Right ventricle myocardium superior (tissue), 1 donor: ENCODE results near the gene PML. TPM values are rescaled to one million over a fixed set of nuclear protein-coding genes. Genes with fewer than 3 reads are reported as not detected.
"Not testable (repeated sequence)": the region's sequence is repeated elsewhere in the genome, so short reads cannot be mapped to it uniquely, and the experiment has no call there.

Source experiments
- ATAC-seq: fragments of 200-7000 bp; cut with Tn5 transposase; one replicate; pipeline ENCODE4 v1.9.1; 2020; ENCODE audit warnings: mild to moderate bottlenecking; ENCODE audit not compliant: poor library complexity
- DNase-seq: peaks from one replicate; pipeline ENCODE4 v3.0.0-alpha.2; 2020
- intact Hi-C: fragments of 100-400 bp; cut with DNase I; formaldehyde crosslinking; loops from one replicate; pipeline ENCODE4 v1.11.2; 2022
- total RNA-seq: library from RNA; stranded (reverse); fragmentation: NEBNext Ultra II Directional; extraction: Animal tissue kit (Norgen Biotek cat#: 25700); gene quantifications from one replicate; pipeline ENCODE4 v1.2.1, GENCODE V29; 2021
- donor health status: DM: no; HTN: yes; CAD: no; lungs with severe emphysema.

PML gene
- total RNA-seq, 1 donor from 2014 or later, result 18.2 TPM

GRCh38 chr15:74064183-74064582 is 69.7 kb downstream of the PML start:
- DNase-seq, intact Hi-C loops, ATAC-seq: not testable (repeated sequence)

DNA sequence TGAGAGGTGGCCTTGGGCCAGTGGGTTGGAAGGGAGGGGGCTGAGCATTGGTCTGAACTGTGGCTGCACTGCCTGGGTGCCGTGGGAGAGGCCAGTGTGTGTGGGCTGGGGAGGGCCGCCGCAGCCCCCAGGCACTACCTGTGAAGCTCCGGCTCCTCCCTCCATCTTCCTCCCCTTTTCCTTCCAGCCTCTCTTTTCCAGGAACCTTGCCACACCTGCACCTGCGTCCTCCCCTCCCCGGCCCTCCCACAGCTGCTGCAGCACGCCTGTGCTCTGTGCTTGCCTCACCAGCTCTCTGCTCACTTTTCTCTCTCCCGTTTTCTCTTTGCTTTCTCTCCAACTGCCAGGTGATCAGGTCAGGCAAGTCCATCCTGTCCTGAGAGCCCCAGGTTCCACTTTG is 70.3 kb downstream of the PML start:
- DNase-seq, ATAC-seq, intact Hi-C loops: not testable (repeated sequence)

DNA sequence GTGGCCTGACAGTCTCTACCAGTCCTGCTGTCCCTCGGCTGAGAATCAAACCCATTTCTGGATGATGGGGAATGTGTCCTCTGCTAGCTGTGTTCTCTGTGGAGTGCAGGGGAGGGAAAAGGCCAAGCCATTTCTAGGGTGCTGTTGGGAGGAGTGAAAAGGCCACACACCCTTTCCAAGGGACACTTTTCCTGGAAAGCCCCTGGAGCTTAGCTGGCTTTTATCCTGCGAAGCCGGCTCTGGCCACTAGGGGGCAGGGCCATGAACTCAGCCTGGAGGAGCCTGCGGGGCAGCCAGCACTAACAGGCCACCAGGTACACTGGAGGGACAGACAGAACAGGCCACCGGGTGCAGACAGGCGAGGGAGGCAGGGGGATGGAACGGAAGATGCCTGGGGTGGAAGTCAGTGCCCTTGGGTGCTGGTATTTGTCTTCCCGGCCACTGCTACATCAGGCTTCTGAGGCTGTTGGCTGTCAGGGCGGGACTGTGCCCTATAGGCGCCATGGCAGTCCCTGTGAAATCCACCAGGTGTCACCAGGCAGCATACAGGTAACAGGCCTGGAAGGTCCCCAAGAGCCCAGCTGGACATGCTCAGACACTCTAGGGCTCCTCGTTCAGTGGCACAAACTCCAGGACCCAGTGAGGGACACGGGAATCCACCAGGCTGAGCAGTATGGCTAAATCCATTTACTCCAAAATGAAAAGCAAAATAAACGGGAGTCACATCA is 71.3 kb downstream of the PML start:
- ATAC-seq, result peak; percentile 87
- DNase-seq, result peak; percentile 68

GRCh38 chr15:74071645-74072044 is 77.1 kb downstream of the PML start:
- DNase-seq, ATAC-seq, intact Hi-C loops: not testable (repeated sequence)

More for the DNA sequence above, 71.3 kb downstream of the PML start:
- intact Hi-C loops, result not testable (repeated sequence)

DNA sequence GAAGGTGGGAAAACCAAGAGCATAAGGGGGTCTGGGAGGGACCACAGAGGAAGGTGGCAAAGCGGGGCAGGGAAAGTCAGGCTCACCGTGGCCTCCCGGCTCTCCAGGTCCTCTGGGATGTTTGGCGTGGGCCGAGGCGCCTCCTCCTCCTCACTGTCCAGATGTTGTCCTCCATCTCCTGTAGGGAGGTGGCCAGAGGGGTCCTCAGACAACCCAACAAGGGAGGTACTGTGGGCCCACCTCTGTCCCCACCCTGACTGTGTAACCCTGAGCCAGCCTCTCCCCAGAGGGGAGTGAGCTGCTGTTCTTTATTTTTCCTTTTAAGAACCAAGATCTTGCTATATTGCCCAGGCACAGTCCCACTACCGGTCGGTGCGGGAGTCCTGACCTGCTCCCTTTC is 77.6 kb downstream of the PML start:
- intact Hi-C loops, DNase-seq, ATAC-seq: not testable (repeated sequence)

DNA sequence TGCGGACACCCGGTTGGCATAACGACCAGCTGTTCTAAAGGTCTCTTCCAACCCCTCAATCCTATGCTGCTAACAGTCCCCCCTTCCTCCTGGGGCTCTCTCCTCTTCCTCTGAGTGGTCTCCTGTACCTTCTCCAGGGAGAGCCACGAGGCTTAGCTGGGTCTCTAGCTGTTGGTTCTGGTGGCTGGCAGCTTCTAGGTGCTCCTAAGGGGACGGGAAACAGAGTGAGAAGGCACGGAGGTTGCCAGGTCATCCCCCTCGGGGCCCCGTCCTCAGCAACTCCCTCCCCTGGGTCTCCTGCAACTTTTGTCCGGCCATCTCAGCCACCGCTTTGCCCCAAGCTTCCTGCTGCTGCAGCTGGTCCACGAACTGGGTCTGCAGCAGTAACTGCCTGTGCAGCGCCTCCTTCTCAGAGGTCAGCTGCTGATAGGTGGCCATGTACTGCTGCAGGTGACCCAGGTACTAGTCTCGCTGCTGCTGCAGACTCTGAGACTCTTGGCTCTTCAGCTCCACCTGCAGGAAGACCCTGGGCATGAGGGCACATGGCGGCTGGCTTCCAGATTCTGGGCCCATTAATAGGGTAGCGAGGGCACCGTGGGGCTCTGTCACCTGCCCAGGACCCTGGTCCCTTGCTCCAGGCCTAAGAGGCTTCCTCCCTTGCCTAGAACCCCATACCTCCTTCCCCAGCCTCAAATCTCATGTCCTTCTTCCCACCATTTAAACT is 78.3 kb downstream of the PML start:
- ATAC-seq, intact Hi-C loops: not testable (repeated sequence)
- DNase-seq, result peak; percentile 59

GRCh38 chr15:74075781-74076180 is 81.3 kb downstream of the PML start:
- intact Hi-C loops, ATAC-seq: not testable (repeated sequence)
- DNase-seq, result peak; percentile 34

DNA sequence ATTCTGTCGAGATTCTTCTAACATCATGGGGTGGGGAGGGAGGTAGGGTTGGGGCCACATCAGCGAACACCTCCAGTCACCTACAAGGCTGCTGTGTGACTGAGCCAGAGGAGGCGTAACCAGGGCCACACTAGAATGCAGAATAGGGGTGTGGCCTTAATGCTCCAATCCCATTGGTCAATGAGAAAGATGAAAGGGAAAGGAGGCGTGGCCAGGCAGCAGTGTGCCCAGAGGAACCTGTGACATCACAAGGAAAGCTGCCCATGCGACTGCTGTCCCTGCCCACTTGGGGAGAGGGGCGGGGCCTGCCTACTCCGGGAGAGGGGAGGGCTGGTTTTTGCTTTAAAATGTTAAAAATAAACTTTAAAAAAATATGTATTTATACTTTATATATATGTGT is 87.9 kb downstream of the PML start, which contains the start of gene GOLGA6A:
Gene GOLGA6A (minus strand): TSS at position 101 of the 400 bp plus-strand sequence. CDS start 41 bp downstream, at position 60.
- intact Hi-C loops, ATAC-seq, DNase-seq: not testable (repeated sequence)

- DNase-seq, intact Hi-C loops, ATAC-seq: not testable (repeated sequence)
Observed at GRCh38 chr15:74094567-74094966, 100.1 kb downstream of the PML start.

DNA sequence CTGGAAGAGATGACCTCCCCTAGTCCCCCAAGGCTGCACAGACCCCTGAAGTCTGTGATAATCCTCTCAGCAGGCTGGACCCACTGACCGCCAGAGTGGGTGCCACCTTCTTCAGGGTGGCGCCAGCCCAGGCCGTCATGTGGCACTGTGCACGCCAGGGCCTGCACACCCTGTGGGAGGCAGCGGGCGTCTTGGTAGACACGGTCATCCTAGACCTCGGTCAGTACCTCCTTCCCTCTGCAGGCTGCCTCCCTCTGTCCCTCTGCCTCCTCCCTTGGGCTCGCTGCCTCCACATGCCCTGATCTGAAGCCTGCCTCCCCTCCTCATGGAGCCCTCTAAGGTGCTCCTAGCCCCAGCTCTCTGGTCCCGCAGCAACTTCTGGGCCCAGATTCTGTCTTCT is 101.1 kb downstream of the PML start:
- ATAC-seq, DNase-seq, intact Hi-C loops: not testable (repeated sequence)

GRCh38 chr15:74096753-74097474 is 102.4 kb downstream of the PML start:
- DNase-seq, ATAC-seq, intact Hi-C loops: not testable (repeated sequence)

Other genes starting within 250 kb of the PML start
- gene INSYN1, start 241.4 kb upstream of the PML start, total RNA-seq, result 155 TPM
- gene TBC1D21, start 121.2 kb upstream of the PML start, total RNA-seq, result not detected
- gene LOXL1, start 68.3 kb upstream of the PML start, total RNA-seq, result 14.6 TPM
- gene STOML1, start 2.4 kb upstream of the PML start, total RNA-seq, result 26.8 TPM
- gene GOLGA6A, start 87.8 kb downstream of the PML start, total RNA-seq, result not detected
- gene ISLR2, start 135.9 kb downstream of the PML start, total RNA-seq, result 2.7 TPM
- 11.6 TPM for gene ISLR, start 179.0 kb downstream of the PML start, total RNA-seq
- not detected for gene STRA6, start 208.1 kb downstream of the PML start, total RNA-seq
- not detected for gene CCDC33, start 241.6 kb downstream of the PML start, total RNA-seq